GM19193 (cell line): ENCODE measurements around the gene IFT172.

ENCODE experiments used
- POLR2A ChIP-seq: IDR thresholded peaks from 4 replicates; pipeline ENCODE4 v1.6.1; 2011; ENCODE audit not compliant: insufficient read depth, insufficient read length; ENCODE audit errors: extremely low read depth

IFT172 gene

DNA sequence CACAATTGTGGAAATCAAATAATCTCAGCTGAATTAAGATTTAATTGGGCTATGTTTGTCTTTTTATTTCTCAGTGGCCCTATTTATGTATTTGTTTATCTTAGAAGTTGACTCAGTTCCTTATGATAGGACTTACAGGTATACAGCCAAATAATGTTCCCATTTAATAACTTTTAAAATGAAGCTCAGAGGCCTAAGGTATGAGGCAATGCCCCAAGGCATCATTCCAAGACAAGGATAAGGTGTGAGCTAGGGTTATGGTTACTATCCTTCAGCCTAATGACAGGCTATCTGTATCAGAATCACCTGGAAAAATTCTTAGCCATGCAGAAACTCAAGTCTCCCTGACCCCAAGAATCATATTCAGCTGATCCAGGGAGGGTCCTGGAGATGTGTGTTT lies 68.5 kb downstream of the IFT172 start:
- TF ChIP-seq POLR2A: no peak

DNA sequence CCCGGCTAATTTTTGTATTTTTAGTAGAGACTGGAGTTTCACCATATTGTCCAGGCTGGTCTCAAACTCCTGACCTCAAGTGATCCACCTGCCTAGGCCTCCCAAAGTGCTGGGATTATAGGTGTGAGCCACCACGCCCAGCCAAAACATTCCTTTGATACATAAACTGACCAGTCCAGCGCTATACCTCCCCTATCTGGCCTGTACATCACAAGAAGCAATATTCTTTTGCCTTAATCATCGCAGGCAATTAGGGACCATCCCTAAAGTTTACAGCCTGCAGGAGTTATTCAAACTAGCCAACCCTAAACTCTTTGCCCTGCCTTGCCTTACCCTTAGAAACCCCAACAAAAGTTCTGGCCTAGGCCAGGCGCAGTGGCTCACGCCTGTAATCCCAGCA lies 73.4 kb downstream of the IFT172 start:
- TF ChIP-seq POLR2A: no peak

DNA sequence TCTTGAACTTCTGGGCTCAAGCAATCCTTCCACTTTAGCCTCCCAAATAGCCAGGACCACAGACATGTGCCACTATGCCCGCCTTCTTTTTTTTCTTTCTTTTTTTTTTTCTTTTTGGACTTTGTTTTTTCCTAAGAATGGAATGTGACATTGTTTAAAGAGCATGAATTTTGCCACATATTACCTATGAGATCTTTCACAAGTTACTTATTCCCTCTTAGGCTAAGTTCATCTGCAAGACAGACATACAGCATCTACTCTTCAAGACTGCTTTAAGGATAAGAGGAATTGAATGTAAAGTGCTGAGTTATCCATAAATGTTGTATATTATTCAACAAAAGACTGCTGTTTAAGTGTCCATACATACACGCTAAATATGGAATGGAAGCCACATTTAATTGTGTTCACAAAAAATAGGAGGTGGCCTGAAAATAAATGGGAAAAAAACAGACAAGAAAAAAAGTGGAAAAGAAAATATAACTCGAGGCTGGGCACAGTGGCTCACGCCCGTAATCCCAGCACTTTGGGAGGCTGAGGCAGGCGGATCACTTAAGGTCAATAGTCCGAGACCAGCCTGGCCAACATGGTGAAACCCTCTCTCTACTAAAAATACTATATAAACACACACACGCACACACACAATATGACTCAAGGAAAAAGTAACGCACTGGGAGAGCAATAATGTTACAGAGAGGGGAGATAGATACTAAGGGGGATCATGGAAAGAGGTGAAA lies 77.0 kb downstream of the IFT172 start:
- TF ChIP-seq POLR2A: no peak

DNA sequence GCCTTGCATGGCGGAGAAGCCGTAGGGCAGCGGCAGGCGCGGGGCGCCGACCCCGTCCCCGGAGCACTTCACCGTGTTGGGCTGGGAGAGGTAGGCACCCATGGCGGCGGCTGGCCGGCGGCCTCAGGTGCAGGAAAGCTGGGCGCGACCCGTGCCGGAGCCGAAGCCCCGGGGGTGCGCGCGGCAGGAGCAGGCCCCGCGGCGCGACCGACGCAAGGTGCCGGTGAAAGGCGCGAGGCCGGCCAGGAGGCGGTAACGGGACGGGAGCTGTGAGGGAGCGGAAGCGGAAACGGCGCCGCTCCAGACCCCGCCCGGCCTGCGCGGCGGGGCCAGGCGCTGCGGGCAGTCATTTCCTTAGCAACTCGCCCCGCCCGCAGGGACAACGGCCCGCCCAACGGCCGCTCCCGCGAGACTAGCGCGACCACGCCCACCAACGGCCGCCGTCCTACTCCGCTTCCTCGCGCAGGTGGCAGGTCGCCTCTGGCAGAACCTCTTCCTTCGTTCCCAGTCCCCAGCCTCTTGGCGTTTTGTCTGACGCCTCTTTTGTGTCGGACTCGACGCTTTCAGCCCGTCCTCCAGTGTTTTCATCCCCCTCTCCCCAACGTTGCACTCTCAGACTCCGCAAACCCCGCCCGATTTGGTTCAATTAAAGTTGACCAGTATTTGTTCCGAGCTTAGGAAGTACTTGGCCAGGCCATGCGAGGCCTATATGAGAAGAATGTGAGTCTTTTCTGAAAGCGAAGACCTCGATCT lies 80.0 kb downstream of the IFT172 start, which contains the start of gene PPM1G:
PPM1G (minus strand) TSS at position 271 of the 753 bp plus-strand sequence; CDS start at position 102, 169 bp downstream.
- TF ChIP-seq POLR2A: peak; percentile 96

DNA sequence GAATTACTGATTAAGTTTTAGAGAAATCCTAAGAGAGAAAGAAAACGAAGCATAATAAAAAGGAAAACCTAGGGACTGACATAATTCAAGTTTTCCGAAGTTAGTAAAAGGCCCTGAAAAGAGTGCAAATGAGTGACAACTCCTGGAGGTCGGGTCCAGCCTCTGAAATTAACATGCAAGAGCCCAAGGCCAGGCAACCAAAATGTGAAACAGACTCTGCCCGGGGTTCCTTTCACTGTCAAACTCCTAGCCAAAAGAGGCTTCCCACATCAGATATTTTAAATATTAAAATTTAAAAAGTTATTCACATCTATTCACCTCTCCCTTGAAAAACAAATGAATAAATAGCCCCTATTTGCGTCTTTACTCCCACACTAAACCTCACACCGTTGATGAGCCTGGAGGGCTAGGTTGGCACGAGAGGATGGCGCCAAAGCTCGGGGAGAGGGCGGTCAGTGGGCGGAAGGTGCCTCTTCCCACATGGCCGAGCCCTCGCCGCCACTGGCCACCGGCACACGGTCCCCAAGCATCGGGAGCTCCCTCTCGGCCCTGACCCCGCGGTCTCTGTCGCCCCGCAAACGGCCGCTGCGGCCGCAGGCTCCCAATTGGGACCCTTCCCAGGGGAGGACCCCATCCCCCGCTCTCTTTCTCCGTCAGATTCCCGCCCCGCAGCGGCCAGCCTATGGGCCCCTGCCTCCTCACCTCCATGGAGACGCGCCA lies 80.8 kb downstream of the IFT172 start:
- TF ChIP-seq POLR2A: no peak

DNA sequence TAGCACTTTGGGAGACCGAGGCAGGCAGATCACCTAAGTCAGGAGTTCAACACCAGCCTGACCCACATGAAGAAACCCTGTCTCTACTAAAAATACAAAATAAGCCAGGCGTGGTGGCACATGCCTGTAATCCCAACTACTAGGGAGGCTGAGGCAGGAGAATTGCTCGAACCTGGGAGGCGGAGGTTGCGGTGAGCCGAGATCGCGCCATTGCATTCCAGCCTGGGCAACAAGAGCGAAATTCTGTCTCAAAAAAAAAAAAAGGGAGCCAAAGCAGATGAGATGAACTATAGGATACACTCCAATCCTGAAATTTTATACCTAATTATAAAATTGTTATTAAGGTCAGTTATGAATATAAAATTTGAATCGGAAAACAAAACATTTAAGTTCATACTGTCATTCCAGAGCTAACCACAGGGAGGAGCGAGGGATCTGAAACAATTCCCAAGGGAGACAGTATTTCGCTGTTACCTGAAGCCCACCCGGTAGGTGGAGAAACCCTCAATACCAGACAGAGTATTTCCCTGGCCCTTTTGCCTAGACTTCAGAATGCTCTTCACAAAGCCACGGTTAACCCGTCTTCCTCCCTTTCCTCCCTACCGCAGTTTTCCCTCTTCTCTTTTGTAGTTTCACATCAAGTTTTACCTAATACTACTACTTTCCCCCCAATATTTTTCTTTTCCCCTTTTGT lies 81.6 kb downstream of the IFT172 start:
- no peak for TF ChIP-seq POLR2A

DNA sequence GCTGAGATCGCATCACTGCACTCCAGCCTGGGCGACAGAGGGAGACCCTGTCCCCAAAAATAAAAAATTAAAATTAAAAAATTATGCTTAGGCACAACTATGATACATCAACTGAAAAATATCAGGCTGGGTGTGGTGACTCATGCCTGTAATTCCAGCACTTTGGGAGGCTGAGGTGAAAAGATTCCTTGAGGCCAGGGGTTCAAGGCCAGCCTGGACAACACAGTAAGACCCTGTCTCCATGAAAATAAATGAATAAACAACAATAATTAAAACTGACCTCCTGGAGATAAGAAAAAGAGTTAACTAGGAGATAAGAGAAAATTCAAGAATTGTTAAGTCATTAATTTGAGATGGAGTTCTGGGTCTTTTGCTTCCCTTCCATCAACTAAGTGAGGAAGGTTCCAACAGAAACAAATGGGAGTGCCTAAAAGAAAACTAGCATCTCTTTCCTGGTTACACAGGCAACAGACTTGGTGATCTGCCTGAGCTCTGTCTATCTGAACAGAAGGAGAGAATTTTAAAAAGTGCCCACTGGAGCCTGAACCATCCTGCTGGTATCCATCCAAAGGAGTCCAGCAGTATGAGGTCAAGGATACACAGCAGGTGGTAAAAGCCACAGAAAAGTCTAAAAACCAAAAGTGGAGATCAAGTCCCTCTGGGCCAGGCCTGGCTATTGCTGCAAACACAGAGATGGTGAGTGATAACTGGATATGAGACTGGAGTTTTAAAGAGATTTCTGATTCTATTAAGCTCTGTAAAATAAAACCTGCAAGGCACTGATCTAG lies 89.0 kb downstream of the IFT172 start:
- no peak for TF ChIP-seq POLR2A

DNA sequence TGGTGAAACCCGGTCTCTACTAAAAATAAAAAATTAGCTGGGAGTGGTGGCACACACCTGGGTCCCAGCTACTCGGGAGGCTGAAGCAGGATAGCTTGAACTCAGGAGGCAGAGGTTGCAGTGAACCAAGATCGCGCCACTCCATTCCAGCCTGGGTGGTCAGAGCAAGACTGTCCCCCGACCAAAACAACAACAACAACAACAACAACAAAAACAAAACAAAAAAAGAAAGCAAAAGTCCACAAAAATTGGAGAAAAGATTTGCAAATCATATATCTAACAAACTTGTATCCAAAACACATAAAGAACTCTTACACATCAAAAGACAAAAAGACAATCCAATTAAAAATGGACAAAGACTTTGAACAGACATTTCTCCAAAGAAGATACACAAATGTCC lies 90.6 kb downstream of the IFT172 start:
- TF ChIP-seq POLR2A: no peak
